ENCODE measurements around the gene CRYL1.

Gene CRYL1

GRCh38 chr13:20491926-20492435 lies 33.7 kb downstream of the CRYL1 start:
- TF ChIP-seq SIN3A (IDR thresholded peaks at IDR 0.05; ENCODE audit: borderline replicate concordance, insufficient read depth, low read length) = no peak
- TF ChIP-seq TAF1 (IDR thresholded peaks at IDR 0.05; ENCODE audit: borderline replicate concordance, insufficient read depth, low read length) = no peak
- TF ChIP-seq, protein P1, sequence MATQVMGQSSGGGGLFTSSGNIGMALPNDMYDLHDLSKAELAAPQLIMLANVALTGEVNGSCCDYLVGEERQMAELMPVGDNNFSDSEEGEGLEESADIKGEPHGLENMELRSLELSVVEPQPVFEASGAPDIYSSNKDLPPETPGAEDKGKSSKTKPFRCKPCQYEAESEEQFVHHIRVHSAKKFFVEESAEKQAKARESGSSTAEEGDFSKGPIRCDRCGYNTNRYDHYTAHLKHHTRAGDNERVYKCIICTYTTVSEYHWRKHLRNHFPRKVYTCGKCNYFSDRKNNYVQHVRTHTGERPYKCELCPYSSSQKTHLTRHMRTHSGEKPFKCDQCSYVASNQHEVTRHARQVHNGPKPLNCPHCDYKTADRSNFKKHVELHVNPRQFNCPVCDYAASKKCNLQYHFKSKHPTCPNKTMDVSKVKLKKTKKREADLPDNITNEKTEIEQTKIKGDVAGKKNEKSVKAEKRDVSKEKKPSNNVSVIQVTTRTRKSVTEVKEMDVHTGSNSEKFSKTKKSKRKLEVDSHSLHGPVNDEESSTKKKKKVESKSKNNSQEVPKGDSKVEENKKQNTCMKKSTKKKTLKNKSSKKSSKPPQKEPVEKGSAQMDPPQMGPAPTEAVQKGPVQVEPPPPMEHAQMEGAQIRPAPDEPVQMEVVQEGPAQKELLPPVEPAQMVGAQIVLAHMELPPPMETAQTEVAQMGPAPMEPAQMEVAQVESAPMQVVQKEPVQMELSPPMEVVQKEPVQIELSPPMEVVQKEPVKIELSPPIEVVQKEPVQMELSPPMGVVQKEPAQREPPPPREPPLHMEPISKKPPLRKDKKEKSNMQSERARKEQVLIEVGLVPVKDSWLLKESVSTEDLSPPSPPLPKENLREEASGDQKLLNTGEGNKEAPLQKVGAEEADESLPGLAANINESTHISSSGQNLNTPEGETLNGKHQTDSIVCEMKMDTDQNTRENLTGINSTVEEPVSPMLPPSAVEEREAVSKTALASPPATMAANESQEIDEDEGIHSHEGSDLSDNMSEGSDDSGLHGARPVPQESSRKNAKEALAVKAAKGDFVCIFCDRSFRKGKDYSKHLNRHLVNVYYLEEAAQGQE (IDR thresholded peaks at IDR 0.05; ENCODE audit: insufficient read depth in 1 of 2, low read depth in 2 of 2, low read length in 2 of 2) = no peak
- no peak for TF ChIP-seq FOXP2 (optimal IDR thresholded peaks at IDR 0.05; ENCODE audit: borderline replicate concordance, extremely low read depth, extremely low read length, insufficient read depth)
- no peak for TF ChIP-seq POLR2AphosphoS5 (IDR thresholded peaks at IDR 0.05; ENCODE audit: low read depth, low read length)

GRCh38 chr13:20489185-20489820 lies 36.4 kb downstream of the CRYL1 start:
- no peak for TF ChIP-seq TAF1 (IDR thresholded peaks at IDR 0.05; ENCODE audit: borderline replicate concordance, insufficient read depth, low read length)
- no peak for TF ChIP-seq POLR2AphosphoS5 (IDR thresholded peaks at IDR 0.05; ENCODE audit: low read depth, low read length)
- TF ChIP-seq, protein P1 (IDR thresholded peaks at IDR 0.05; ENCODE audit: insufficient read depth in 1 of 2, low read depth in 2 of 2, low read length in 2 of 2) = no peak
- no peak for TF ChIP-seq SIN3A (IDR thresholded peaks at IDR 0.05; ENCODE audit: borderline replicate concordance, insufficient read depth, low read length)
- no peak for TF ChIP-seq FOXP2 (optimal IDR thresholded peaks at IDR 0.05; ENCODE audit: borderline replicate concordance, extremely low read depth, extremely low read length, insufficient read depth)

DNA sequence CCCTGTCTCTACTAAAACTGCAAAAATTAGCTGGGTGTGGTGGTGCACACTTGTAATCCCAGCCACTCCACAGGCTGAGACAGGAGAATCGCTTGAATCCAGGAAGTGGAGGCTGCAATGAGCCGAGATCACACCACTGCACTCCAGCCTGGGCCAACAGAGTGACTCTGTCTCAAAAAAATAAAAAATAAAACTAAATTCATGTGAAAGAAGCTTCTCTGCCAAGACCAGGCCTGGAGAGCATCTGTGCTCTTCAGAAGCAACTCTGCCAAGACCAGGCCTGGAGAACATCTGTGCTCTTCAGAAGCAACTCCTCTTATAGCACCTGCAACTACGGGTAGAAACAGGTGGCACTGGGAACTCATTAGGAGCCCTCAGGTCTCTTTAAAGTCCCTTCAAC lies 37.7 kb downstream of the CRYL1 start:
- TF ChIP-seq POLR2AphosphoS5 (IDR thresholded peaks at IDR 0.05; ENCODE audit: low read depth, low read length) = no peak
- TF ChIP-seq FOXP2 (optimal IDR thresholded peaks at IDR 0.05; ENCODE audit: borderline replicate concordance, extremely low read depth, extremely low read length, insufficient read depth) = no peak
- no peak for TF ChIP-seq SIN3A (IDR thresholded peaks at IDR 0.05; ENCODE audit: borderline replicate concordance, insufficient read depth, low read length)
- TF ChIP-seq, protein P1 (IDR thresholded peaks at IDR 0.05; ENCODE audit: insufficient read depth in 1 of 2, low read depth in 2 of 2, low read length in 2 of 2) = no peak
- TF ChIP-seq TAF1 (IDR thresholded peaks at IDR 0.05; ENCODE audit: borderline replicate concordance, insufficient read depth, low read length) = no peak

DNA sequence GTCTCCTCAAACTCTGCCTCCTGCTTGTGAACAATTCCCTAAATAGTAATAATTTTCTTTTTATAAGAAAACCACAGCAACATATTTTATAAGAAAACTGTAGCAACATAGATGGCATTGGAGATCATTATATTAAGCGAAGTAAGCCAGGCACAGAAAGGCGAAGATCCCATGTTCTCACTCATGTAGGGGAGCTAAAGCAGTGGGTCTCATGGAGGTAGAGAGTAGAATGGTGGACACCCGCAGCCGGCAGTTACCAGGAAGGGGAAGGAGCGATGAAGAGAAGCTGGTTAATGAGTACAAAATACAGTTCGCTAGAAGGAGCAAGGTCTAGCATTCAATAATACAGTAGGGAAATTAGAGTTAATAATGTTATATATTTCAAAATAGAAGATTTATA lies 42.9 kb downstream of the CRYL1 start:
- TF ChIP-seq FOXP2 (optimal IDR thresholded peaks at IDR 0.05; ENCODE audit: borderline replicate concordance, extremely low read depth, extremely low read length, insufficient read depth) (no peak), POLR2AphosphoS5 (IDR thresholded peaks at IDR 0.05; ENCODE audit: low read depth, low read length) (no peak)
- TF ChIP-seq, protein P1 (IDR thresholded peaks at IDR 0.05; ENCODE audit: insufficient read depth in 1 of 2, low read depth in 2 of 2, low read length in 2 of 2) = no peak
